IMR-90 (cell line): ENCODE results near the gene CBLIF. TPM values are rescaled to one million over a fixed set of nuclear protein-coding genes. Genes with fewer than 3 reads are reported as not detected.

ENCODE experiments used
- ATAC-seq: fragments of 200-7000 bp; cut with Tn5 transposase; 2 replicates; pipeline ENCODE4 v1.9.1; 2020; ENCODE audit warnings: low read depth, mild to moderate bottlenecking, moderate library complexity
- BruUV-seq: library from RNA; stranded (reverse); fragments of 400-500 nt; replicated peaks from 2 replicates; lab custom pipeline; 2021; lab: Mats Ljungman, UMichigan
- CTCF ChIA-PET: fragments of 300-600 bp; formaldehyde crosslinking; extraction: SDS; loops from one replicate; lab custom pipeline; 2021; ENCODE audit warnings: antibody characterized with exemption; lab: Yijun Ruan, JAX
- POLR2A ChIA-PET: fragments of 300-600 bp; sonication (Branson Sonifier 250); formaldehyde crosslinking; loops from one replicate; lab custom pipeline; 2022; ENCODE audit warnings: antibody characterized with exemption; ENCODE audit not compliant: unreplicated experiment; lab: Charles Lee
- DNase-seq: peaks from one replicate; pipeline ENCODE4 v3.0.0; 2013
- H2AFZ ChIP-seq: replicated peaks from 2 replicates; pipeline ENCODE3; 2013; ENCODE audit warnings: low read length, mild to moderate bottlenecking; ENCODE audit not compliant: poor library complexity
- H2AK5ac ChIP-seq: 2 replicates; pipeline ENCODE4 v1.6.1; 2013; ENCODE audit warnings: low read depth, low read length, inconsistent platforms
- H2AK9ac ChIP-seq: replicated peaks from 2 replicates; pipeline ENCODE3; 2013; ENCODE audit warnings: mild to moderate bottlenecking, low read depth, low read length, moderate library complexity; ENCODE audit not compliant: poor library complexity
- H2BK120ac ChIP-seq: 2 replicates; pipeline ENCODE4 v1.6.1; 2013; ENCODE audit warnings: low read depth, low read length, inconsistent platforms
- H2BK15ac ChIP-seq: 3 replicates; pipeline ENCODE4 v1.6.1; 2013; ENCODE audit warnings: low read depth, low read length, inconsistent platforms
- H2BK20ac ChIP-seq: 2 replicates; pipeline ENCODE4 v1.6.1; 2013; ENCODE audit warnings: low read depth, mild to moderate bottlenecking, inconsistent platforms, low read length, moderate library complexity
- H2BK5ac ChIP-seq: 2 replicates; pipeline ENCODE4 v1.6.1; 2013; ENCODE audit warnings: mild to moderate bottlenecking, low read depth, low read length, inconsistent platforms; ENCODE audit not compliant: poor library complexity, severe bottlenecking
- H3K14ac ChIP-seq: replicated peaks from 2 replicates; pipeline ENCODE4 v1.6.1; 2013; ENCODE audit warnings: low read depth, low read length, inconsistent platforms
- H3K18ac ChIP-seq: 2 replicates; pipeline ENCODE4 v1.6.1; 2013; ENCODE audit warnings: low read depth, low read length, control low read depth
- H3K23ac ChIP-seq: 2 replicates; pipeline ENCODE4 v1.6.1; 2013; ENCODE audit warnings: low read depth, low read length, inconsistent platforms
- H3K27ac ChIP-seq: 2 replicates; pipeline ENCODE4 v1.5.1; 2013; ENCODE audit warnings: mild to moderate bottlenecking, control low read depth, low read length; ENCODE audit not compliant: insufficient read depth
- H3K27me3 ChIP-seq: 2 replicates; pipeline ENCODE4 v1.6.1; 2013; ENCODE audit warnings: low read length; ENCODE audit not compliant: control insufficient read depth, insufficient read depth
- H3K36me3 ChIP-seq: 2 replicates; pipeline ENCODE4 v1.6.1; 2013; ENCODE audit warnings: low read length, mixed read lengths; ENCODE audit not compliant: control insufficient read depth, insufficient read depth
- H3K4ac ChIP-seq: 2 replicates; pipeline ENCODE4 v1.6.1; 2013; ENCODE audit warnings: low read depth, low read length, inconsistent platforms
- H3K4me1 ChIP-seq: 2 replicates; pipeline ENCODE4 v1.6.1; 2013; ENCODE audit warnings: low read length, mixed read lengths; ENCODE audit not compliant: control insufficient read depth, insufficient read depth
- H3K4me2 ChIP-seq: 2 replicates; pipeline ENCODE4 v1.6.1; 2013; ENCODE audit warnings: low read depth, mild to moderate bottlenecking, control low read depth, low read length, moderate library complexity
- H3K4me3 ChIP-seq: 2 replicates; pipeline ENCODE4 v1.5.1; 2013; ENCODE audit warnings: low read depth, mild to moderate bottlenecking, control low read depth, low read length, moderate library complexity; ENCODE audit not compliant: insufficient read depth
- H3K56ac ChIP-seq: 2 replicates; pipeline ENCODE4 v1.6.1; 2013; ENCODE audit warnings: low read length, inconsistent platforms; ENCODE audit not compliant: insufficient read depth; ENCODE audit errors: extremely low read depth
- H3K79me1 ChIP-seq, 2 experiments: 2 replicates each; pipeline ENCODE4 v1.6.1; 2013; ENCODE audit warnings: low read length in 2 of 2, inconsistent platforms in 1 of 2, low read depth in 1 of 2
- H3K9ac ChIP-seq: 2 replicates; pipeline ENCODE4 v1.6.1; 2013; ENCODE audit warnings: low read depth, low read length, control low read depth
- H3K9me1 ChIP-seq: 2 replicates; pipeline ENCODE4 v1.6.1; 2013; ENCODE audit warnings: low read length, inconsistent platforms; ENCODE audit not compliant: insufficient read depth
- H3K9me3 ChIP-seq: 2 replicates; pipeline ENCODE4 v1.6.1; 2013; ENCODE audit warnings: low read length; ENCODE audit not compliant: control insufficient read depth, insufficient read depth
- H4K20me1 ChIP-seq: 2 replicates; pipeline ENCODE4 v1.6.1; 2013; ENCODE audit warnings: low read length, inconsistent platforms; ENCODE audit not compliant: insufficient read depth
- H4K5ac ChIP-seq: 2 replicates; pipeline ENCODE4 v1.6.1; 2013; ENCODE audit warnings: mild to moderate bottlenecking, low read depth, low read length, control low read depth
- H4K8ac ChIP-seq, 2 experiments: 2 replicates each; pipeline ENCODE4 v1.6.1; 2013; ENCODE audit warnings: low read depth in 2 of 2, low read length in 2 of 2, control low read depth in 1 of 2, inconsistent platforms in 1 of 2
- H4K91ac ChIP-seq: 2 replicates; pipeline ENCODE4 v1.6.1; 2013; ENCODE audit warnings: low read depth, low read length, inconsistent platforms; ENCODE audit not compliant: insufficient read depth
- MXI1 ChIP-seq: IDR thresholded peaks from 2 replicates; pipeline ENCODE4 v1.6.1; 2012; ENCODE audit warnings: low read depth, mild to moderate bottlenecking, low read length, moderate library complexity, borderline replicate concordance
- WGBS, 2 experiments: methylation state at CpG; one replicate each; pipeline versions ENCODE4 v1.1.5 to v1.1.7; 2013; ENCODE audit warnings: missing lambda C conversion rate in 2 of 2; ENCODE audit not compliant: insufficient read length in 1 of 2; ENCODE audit errors: extremely low coverage in 2 of 2; 5-methylcytosine and 5-hydroxymethylcytosine counted together
- dilution Hi-C: fragments of 300-500 bp; cut with HindIII; formaldehyde crosslinking; loops from one replicate; pipeline ENCODE4 v1.14.3; 2018; ENCODE audit warnings: low sequenced_read_pairs; ENCODE audit not compliant: unreplicated experiment
- in situ Hi-C: fragments of 300-500 bp; cut with MboI; formaldehyde crosslinking; loops from 3 replicates; pipeline ENCODE4 v1.14.3; 2019; ENCODE audit warnings: low sequenced_read_pairs, inconsistent platforms, mixed read lengths
- intact Hi-C: fragments of 100-400 bp; cut with micrococcal nuclease; formaldehyde crosslinking; loops from 2 replicates; pipeline ENCODE4 v1.10.0; 2022
- polyA plus RNA-seq, 3 experiments: library from polyadenylated mRNA; depleted of rRNA; stranded (reverse); fragments of >200 nt; gene quantifications; 2 replicates each; pipeline ENCODE4 v1.2.3, GENCODE V29; 2012; ENCODE audit warnings: low replicate concordance in 1 of 3
- total RNA-seq: library from RNA; depleted of rRNA; stranded (reverse); fragments of >200 nt; gene quantifications from 2 replicates; pipeline ENCODE4 v1.2.3, GENCODE V29; 2012; rRNA removed

Gene CBLIF
- total and polyA plus RNA-seq, 2 of the 4 experiments (the other 2 are of a cell fraction) = not detected

DNA sequence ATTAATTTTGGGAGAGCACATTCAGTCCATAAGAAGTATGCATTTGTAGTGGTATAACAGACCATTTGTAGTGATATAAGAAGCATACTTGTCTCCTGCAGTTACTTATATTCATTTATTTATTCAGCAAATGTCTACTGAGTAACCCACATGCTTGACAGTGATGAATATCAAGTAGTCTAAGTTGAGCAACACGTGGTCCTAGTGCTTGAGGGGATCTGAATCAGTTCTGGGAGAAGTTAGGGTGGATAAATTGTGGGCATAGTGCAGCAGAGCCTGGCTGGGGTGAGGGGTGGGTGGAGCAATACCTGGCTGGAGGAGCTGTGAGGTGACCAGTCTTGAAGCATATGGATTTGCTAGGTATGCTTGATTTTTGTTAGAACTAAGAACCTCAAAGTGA is 65.8 kb downstream of the CBLIF start:
- Histone ChIP-seq H2BK15ac (no peak overlapping the region), H2AK9ac (no peak overlapping the region), H4K5ac (no peak overlapping the region), H2BK20ac (no peak overlapping the region), H2AFZ (no peak overlapping the region), H2AK5ac (no peak overlapping the region), H2BK120ac (no peak overlapping the region), H3K27ac (no peak overlapping the region), H3K9me3 (no peaks in the 10 kb centered on the region), H4K8ac (no peak overlapping the region), H3K14ac (no peak overlapping the region), H3K36me3 (no peaks in the 10 kb centered on the region; the same call in 1 of the 2 replicates), H3K27me3 (no peaks in the 10 kb centered on the region), H3K4me2 (no peak overlapping the region), H3K23ac (no peak overlapping the region), H3K4me1 (peaks cover 2% of the 10 kb centered on the region; the same call in 1 of the 2 replicates), H3K18ac (no peak overlapping the region), H3K9me1 (no peaks in the 10 kb centered on the region; the same call in 1 of the 2 replicates), H3K56ac (no peak overlapping the region), H3K9ac (no peak overlapping the region), H3K4me3 (no peak overlapping the region), H4K20me1 (no peaks in the 10 kb centered on the region), H3K4ac (no peak overlapping the region), H2BK5ac (no peak overlapping the region), H3K79me1 (no peaks in the 10 kb centered on the region), H4K91ac (no peak overlapping the region)
- in situ Hi-C loops = no loop called here
- no CpG with 5 or more reads among the region's 1 CpG for WGBS, 2 experiments
- dilution Hi-C loops = no loop called here
- no peak for TF ChIP-seq MXI1
- ChIA-PET CTCF (no interaction called here), POLR2A (no interaction called here)
- DNase-seq (no peak), ATAC-seq (no peak)
- no TSS peak for BruUV-seq
- intact Hi-C loops = no loop called here

Other genes starting within 250 kb of the CBLIF start
- 27.2 and 27.4 TPM in 2 replicates for gene OSBP, start 229.7 kb downstream of the CBLIF start, total RNA-seq
- 15.4 and 22.1 TPM in 2 replicates for gene OSBP, start 229.7 kb downstream of the CBLIF start, polyA plus RNA-seq (2012; rRNA removed)
- 3.9 and 4.4 TPM in 2 replicates for gene PATL1, start 176.5 kb downstream of the CBLIF start, total RNA-seq
- gene PATL1, start 176.5 kb downstream of the CBLIF start, polyA plus RNA-seq (2012; rRNA removed) = 29.7 and 30.9 TPM in 2 replicates
- not detected in 2 replicates for gene OR10V1, start 131.7 kb downstream of the CBLIF start, total RNA-seq
- gene OR10V1, start 131.7 kb downstream of the CBLIF start, polyA plus RNA-seq (2012; rRNA removed) = not detected in 2 replicates
- 5.4 and 7.5 TPM in 2 replicates for gene STX3, start 90.1 kb downstream of the CBLIF start, total RNA-seq
- gene STX3, start 90.1 kb downstream of the CBLIF start, polyA plus RNA-seq (2012; rRNA removed) = 5.0 and 5.7 TPM in 2 replicates
- 43.9 and 56.9 TPM in 2 replicates for gene MRPL16, start 34.7 kb downstream of the CBLIF start, total RNA-seq
- 64.5 and 71.3 TPM in 2 replicates for gene MRPL16, start 34.7 kb downstream of the CBLIF start, polyA plus RNA-seq (2012; rRNA removed)
- not detected in 2 replicates for gene TCN1, start 21.0 kb upstream of the CBLIF start, total RNA-seq
- not detected in 2 replicates for gene TCN1, start 21.0 kb upstream of the CBLIF start, polyA plus RNA-seq (2012; rRNA removed)
- not detected in 2 replicates for gene OOSP3, start 33.3 kb upstream of the CBLIF start, total RNA-seq
- gene OOSP3, start 33.3 kb upstream of the CBLIF start, polyA plus RNA-seq (2012; rRNA removed) = not detected in 2 replicates
- not detected in 2 replicates for gene OOSP1, start 92.9 kb upstream of the CBLIF start, total RNA-seq
- not detected in 2 replicates for gene OOSP1, start 92.9 kb upstream of the CBLIF start, polyA plus RNA-seq (2012; rRNA removed)
- not detected in 2 replicates for gene OOSP4A, start 118.5 kb upstream of the CBLIF start, total RNA-seq
- gene OOSP4A, start 118.5 kb upstream of the CBLIF start, polyA plus RNA-seq (2012; rRNA removed) = not detected in 2 replicates
- gene OOSP4B, start 171.7 kb upstream of the CBLIF start, total RNA-seq = not detected in 2 replicates
- not detected in 2 replicates for gene OOSP4B, start 171.7 kb upstream of the CBLIF start, polyA plus RNA-seq (2012; rRNA removed)
- gene OOSP2, start 194.9 kb upstream of the CBLIF start, total RNA-seq = not detected in 2 replicates
- not detected in 2 replicates for gene OOSP2, start 194.9 kb upstream of the CBLIF start, polyA plus RNA-seq (2012; rRNA removed)
- gene MS4A3, start 211.2 kb upstream of the CBLIF start, total RNA-seq = not detected in 2 replicates
- not detected in 2 replicates for gene MS4A3, start 211.2 kb upstream of the CBLIF start, polyA plus RNA-seq (2012; rRNA removed)
- gene MS4A2, start 243.2 kb upstream of the CBLIF start, total RNA-seq = not detected in 2 replicates
- gene MS4A2, start 243.2 kb upstream of the CBLIF start, polyA plus RNA-seq (2012; rRNA removed) = not detected in 2 replicates